ENCODE results near the gene BCL2L1.
A peak's percentile ranks its signal among the peaks of the same experiment; 100 is the strongest.

Gene BCL2L1

GRCh38 chr20:31687777-31688176 is 34.9 kb downstream of the BCL2L1 start:
- FAIRE-seq (no peak), DNase-seq (ENCODE audit: insufficient read length, low spot score) (no peak)
- TF ChIP-seq PAX5 (IDR thresholded peaks at IDR 0.05; ENCODE audit: insufficient read depth, low read length, severe bottlenecking): no peak
- TF ChIP-seq SPI1 (IDR thresholded peaks at IDR 0.05; ENCODE audit: low read depth, low read length): no peak
- no peak for TF ChIP-seq POU2F2 (IDR thresholded peaks at IDR 0.05; ENCODE audit: low read depth, low read length)
- no peak for TF ChIP-seq POLR2AphosphoS5 (IDR thresholded peaks at IDR 0.05; ENCODE audit: low read depth, low read length)
- no peak for TF ChIP-seq TAF1 (IDR thresholded peaks at IDR 0.05; ENCODE audit: low read depth, low read length)

- no peak for DNase-seq (ENCODE audit: insufficient read length, low spot score)
- FAIRE-seq: no peak
- TF ChIP-seq POLR2AphosphoS5 (IDR thresholded peaks at IDR 0.05; ENCODE audit: low read depth, low read length): no peak
- no peak for TF ChIP-seq POU2F2 (IDR thresholded peaks at IDR 0.05; ENCODE audit: low read depth, low read length)
- TF ChIP-seq TAF1 (IDR thresholded peaks at IDR 0.05; ENCODE audit: low read depth, low read length): no peak
- no peak for TF ChIP-seq SPI1 (IDR thresholded peaks at IDR 0.05; ENCODE audit: low read depth, low read length)
- TF ChIP-seq POLR2A (IDR thresholded peaks at IDR 0.05; ENCODE audit: low read depth, low read length): no peak
- TF ChIP-seq PAX5 (IDR thresholded peaks at IDR 0.05; ENCODE audit: insufficient read depth, low read length, severe bottlenecking): no peak
Observed at GRCh38 chr20:31685853-31686643, 36.6 kb downstream of the BCL2L1 start.

GRCh38 chr20:31684153-31685015 is 38.3 kb downstream of the BCL2L1 start:
- FAIRE-seq: peak; percentile 84
- TF ChIP-seq POLR2AphosphoS5 (IDR thresholded peaks at IDR 0.05; ENCODE audit: low read depth, low read length) (no peak), POU2F2 (IDR thresholded peaks at IDR 0.05; ENCODE audit: low read depth, low read length) (no peak), SPI1 (IDR thresholded peaks at IDR 0.05; ENCODE audit: low read depth, low read length) (no peak), PAX5 (IDR thresholded peaks at IDR 0.05; ENCODE audit: insufficient read depth, low read length, severe bottlenecking) (peak; percentile 72)
- DNase-seq (ENCODE audit: insufficient read length, low spot score): no peak

- FAIRE-seq (no peak), DNase-seq (ENCODE audit: insufficient read length, low spot score) (no peak)
- TF ChIP-seq POU2F2 (IDR thresholded peaks at IDR 0.05; ENCODE audit: low read depth, low read length): no peak
- TF ChIP-seq SPI1 (IDR thresholded peaks at IDR 0.05; ENCODE audit: low read depth, low read length): no peak
- TF ChIP-seq POLR2AphosphoS5 (IDR thresholded peaks at IDR 0.05; ENCODE audit: low read depth, low read length): no peak
- no peak for TF ChIP-seq POLR2A (IDR thresholded peaks at IDR 0.05; ENCODE audit: low read depth, low read length)
- no peak for TF ChIP-seq TAF1 (IDR thresholded peaks at IDR 0.05; ENCODE audit: low read depth, low read length)
Observed at GRCh38 chr20:31682927-31683326, 39.7 kb downstream of the BCL2L1 start.

- FAIRE-seq: no peak
- TF ChIP-seq TAF1 (IDR thresholded peaks at IDR 0.05; ENCODE audit: low read depth, low read length) (no peak), POU2F2 (IDR thresholded peaks at IDR 0.05; ENCODE audit: low read depth, low read length) (no peak), POLR2A (IDR thresholded peaks at IDR 0.05; ENCODE audit: low read depth, low read length) (no peak), PAX5 (IDR thresholded peaks at IDR 0.05; ENCODE audit: insufficient read depth, low read length, severe bottlenecking) (no peak), SPI1 (IDR thresholded peaks at IDR 0.05; ENCODE audit: low read depth, low read length) (no peak), POLR2AphosphoS5 (IDR thresholded peaks at IDR 0.05; ENCODE audit: low read depth, low read length) (no peak)
- DNase-seq (ENCODE audit: insufficient read length, low spot score): no peak
Observed at GRCh38 chr20:31682352-31682751, 40.3 kb downstream of the BCL2L1 start.

GRCh38 chr20:31681769-31682168 is 40.9 kb downstream of the BCL2L1 start:
- DNase-seq (ENCODE audit: insufficient read length, low spot score) (no peak), FAIRE-seq (no peak)
- no peak for TF ChIP-seq POU2F2 (IDR thresholded peaks at IDR 0.05; ENCODE audit: low read depth, low read length)
- no peak for TF ChIP-seq POLR2AphosphoS5 (IDR thresholded peaks at IDR 0.05; ENCODE audit: low read depth, low read length)
- no peak for TF ChIP-seq PAX5 (IDR thresholded peaks at IDR 0.05; ENCODE audit: insufficient read depth, low read length, severe bottlenecking)
- no peak for TF ChIP-seq TAF1 (IDR thresholded peaks at IDR 0.05; ENCODE audit: low read depth, low read length)
- no peak for TF ChIP-seq POLR2A (IDR thresholded peaks at IDR 0.05; ENCODE audit: low read depth, low read length)
- TF ChIP-seq SPI1 (IDR thresholded peaks at IDR 0.05; ENCODE audit: low read depth, low read length): no peak

GRCh38 chr20:31681128-31681727 is 41.4 kb downstream of the BCL2L1 start:
- no peak for TF ChIP-seq POLR2AphosphoS5 (IDR thresholded peaks at IDR 0.05; ENCODE audit: low read depth, low read length)
- no peak for TF ChIP-seq POLR2A (IDR thresholded peaks at IDR 0.05; ENCODE audit: low read depth, low read length)
- TF ChIP-seq PAX5 (IDR thresholded peaks at IDR 0.05; ENCODE audit: insufficient read depth, low read length, severe bottlenecking): no peak
- no peak for TF ChIP-seq SPI1 (IDR thresholded peaks at IDR 0.05; ENCODE audit: low read depth, low read length)
- no peak for TF ChIP-seq TAF1 (IDR thresholded peaks at IDR 0.05; ENCODE audit: low read depth, low read length)
- TF ChIP-seq POU2F2 (IDR thresholded peaks at IDR 0.05; ENCODE audit: low read depth, low read length): no peak
- no peak for DNase-seq (ENCODE audit: insufficient read length, low spot score)
- no peak for FAIRE-seq

- TF ChIP-seq POU2F2 (IDR thresholded peaks at IDR 0.05; ENCODE audit: low read depth, low read length) (no peak), SPI1 (IDR thresholded peaks at IDR 0.05; ENCODE audit: low read depth, low read length) (no peak), TAF1 (IDR thresholded peaks at IDR 0.05; ENCODE audit: low read depth, low read length) (no peak), POLR2AphosphoS5 (IDR thresholded peaks at IDR 0.05; ENCODE audit: low read depth, low read length) (no peak)
- FAIRE-seq (no peak), DNase-seq (ENCODE audit: insufficient read length, low spot score) (no peak)
Observed at GRCh38 chr20:31680286-31681127, 42.2 kb downstream of the BCL2L1 start.

Measured in GM12891 (cell line).